Stomach (tissue), 4 donors: ENCODE measurements around the gene TBCC.

Source experiments
- CTCF ChIP-seq, 7 experiments: fragments of 450-650 bp in 4 of 7; fragments of 200-600 bp in 3 of 7; sonication (generic) in 3 of 7; IDR thresholded peaks; one replicate each; pipeline ENCODE4 v1.5.1; 2016 to 2019; ENCODE audit warnings: antibody characterized with exemption in 7 of 7, control low read depth in 2 of 7, mild to moderate bottlenecking in 1 of 7
- POLR2A ChIP-seq, 4 donors: fragments of 450-650 bp; IDR thresholded peaks; one replicate each; pipeline ENCODE4 v1.6.1; 2016; ENCODE audit warnings: antibody characterized with exemption in 4 of 4, control low read depth in 2 of 4, mild to moderate bottlenecking in 1 of 4, moderate library complexity in 1 of 4
- POLR2AphosphoS5 ChIP-seq, 3 donors: sonication (generic); formaldehyde crosslinking; IDR thresholded peaks; one replicate each; pipeline ENCODE4 v1.6.1; 2016; ENCODE audit warnings: antibody characterized with exemption in 3 of 3

GRCh38 chr6:42791706-42792320 lies 45.9 kb upstream of the TBCC start:
- TF ChIP-seq CTCF (IDR thresholded peaks at IDR 0.05) (no peak), POLR2A (IDR thresholded peaks at IDR 0.05) (no peak), POLR2AphosphoS5 (IDR thresholded peaks at IDR 0.05) (no peak)
